Heart left ventricle (tissue), 13 donors: Measurements from ENCODE around the gene THOC6.

Experiments
- POLR2A ChIP-seq, 2 donors: fragments of 450-650 bp; IDR thresholded peaks; one replicate each; pipeline ENCODE4 v1.6.1; 2017; ENCODE audit warnings: antibody characterized with exemption in 2 of 2, mild to moderate bottlenecking in 2 of 2, moderate library complexity in 2 of 2
- TF ChIP-seq, protein P1 (sequence below), 12 donors: fragments of 200-600 bp; sonication (generic) in 4 of 12; IDR thresholded peaks; one replicate each; pipeline versions ENCODE4 v1.5.0 to v1.8.0; 2018 to 2022; ENCODE audit warnings: antibody characterized with exemption in 12 of 12, mild to moderate bottlenecking in 5 of 12
- donor health status: ischemic (EF 13 %, LVEDD 7.1; RV severe dilation, severe dysfunction).
- donor health status: DM: no; HTN: yes; CAD: no.
- donor health status: DM: no; HTN: no; CAD: no.
- donor health status: ischemic (EF 25% LVEDD 6.9; RV normal size, moderate dysfunction).
- donor health status: ischemic (EF 25% LVEDD 5.7; RV mildly dilated, moderate dysfunction).
- donor health status: ischemic (EF 35%, LVEDD 5.7; RV mildly dilated, moderate dysfunction).
- donor health status: nonischemic (EF 11% LVEDD 7.7; RV severe dilation, severe dysfunction).
- donor health status: DM: yes; HTN: yes; CAD: no.
- donor health status: PGD.
- donor health status: ischemic (EF 29% LVEDD 5.4; RV normal size, mild dysfunction).
- donor health status: nonischemic (EF 23%, LVEDD 6.1; RV moderate dilation, normal function).

DNA sequence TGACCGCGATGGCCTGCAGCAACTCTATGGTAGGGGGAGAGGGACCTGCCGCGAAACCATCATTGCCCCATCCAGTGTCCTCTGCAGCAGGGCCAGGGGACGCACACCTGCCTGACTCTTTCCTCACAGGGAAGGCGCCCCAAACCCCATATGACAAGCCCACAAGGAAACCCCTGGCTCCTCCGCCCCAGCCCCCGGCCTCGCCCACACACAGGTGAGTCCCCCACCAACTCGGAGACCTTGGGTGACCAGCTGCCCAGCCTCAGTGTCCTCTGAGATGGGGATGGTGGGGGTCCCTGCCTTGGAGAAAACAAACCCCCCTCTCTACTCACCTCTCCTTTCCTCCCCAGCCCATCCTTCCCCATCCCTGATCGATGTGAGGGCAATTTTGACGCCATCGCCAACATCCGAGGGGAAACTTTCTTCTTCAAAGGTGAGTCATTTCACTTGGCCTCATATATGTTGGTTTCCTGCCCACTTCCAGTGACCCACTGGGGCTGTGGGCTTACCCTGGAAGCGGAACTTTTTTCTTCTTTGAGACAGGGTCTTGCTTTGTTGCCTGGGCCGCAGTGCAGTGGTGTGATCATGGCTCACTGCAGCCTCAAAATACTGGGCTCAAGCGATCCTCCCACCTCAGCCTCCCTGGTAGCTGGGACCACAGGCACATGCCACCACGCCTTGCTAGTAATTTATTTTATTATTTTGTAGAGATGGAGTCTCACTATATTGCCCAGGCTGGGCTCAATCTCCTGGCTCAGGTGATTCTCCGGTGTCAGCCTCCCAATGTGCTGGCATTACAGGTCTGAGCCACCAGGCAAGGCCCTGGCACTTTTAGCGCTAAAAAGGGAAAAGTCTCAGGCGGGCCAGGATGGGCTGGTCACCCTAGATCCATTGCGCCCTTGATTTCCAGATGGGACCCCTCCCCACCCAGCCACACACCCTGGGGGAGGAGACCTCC is 33.6 kb downstream of the THOC6 start:
- TF ChIP-seq, protein P1, sequence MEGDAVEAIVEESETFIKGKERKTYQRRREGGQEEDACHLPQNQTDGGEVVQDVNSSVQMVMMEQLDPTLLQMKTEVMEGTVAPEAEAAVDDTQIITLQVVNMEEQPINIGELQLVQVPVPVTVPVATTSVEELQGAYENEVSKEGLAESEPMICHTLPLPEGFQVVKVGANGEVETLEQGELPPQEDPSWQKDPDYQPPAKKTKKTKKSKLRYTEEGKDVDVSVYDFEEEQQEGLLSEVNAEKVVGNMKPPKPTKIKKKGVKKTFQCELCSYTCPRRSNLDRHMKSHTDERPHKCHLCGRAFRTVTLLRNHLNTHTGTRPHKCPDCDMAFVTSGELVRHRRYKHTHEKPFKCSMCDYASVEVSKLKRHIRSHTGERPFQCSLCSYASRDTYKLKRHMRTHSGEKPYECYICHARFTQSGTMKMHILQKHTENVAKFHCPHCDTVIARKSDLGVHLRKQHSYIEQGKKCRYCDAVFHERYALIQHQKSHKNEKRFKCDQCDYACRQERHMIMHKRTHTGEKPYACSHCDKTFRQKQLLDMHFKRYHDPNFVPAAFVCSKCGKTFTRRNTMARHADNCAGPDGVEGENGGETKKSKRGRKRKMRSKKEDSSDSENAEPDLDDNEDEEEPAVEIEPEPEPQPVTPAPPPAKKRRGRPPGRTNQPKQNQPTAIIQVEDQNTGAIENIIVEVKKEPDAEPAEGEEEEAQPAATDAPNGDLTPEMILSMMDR (IDR thresholded peaks at IDR 0.05) = no peak
- TF ChIP-seq POLR2A (IDR thresholded peaks at IDR 0.05) = no peak
